B cell (primary cell): ENCODE data around the gene SLC22A12.

Experiments
- CTCF ChIP-seq: fragments of 200-600 bp; IDR thresholded peaks from one replicate; pipeline ENCODE4 v1.8.0; 2022; ENCODE audit warnings: antibody characterized with exemption, mild to moderate bottlenecking
- EZH2 ChIP-seq: IDR thresholded peaks from 2 replicates; pipeline ENCODE4 v1.6.1; 2012; ENCODE audit warnings: borderline replicate concordance, low read depth, mild to moderate bottlenecking, moderate library complexity, low read length; ENCODE audit not compliant: insufficient read depth, poor library complexity, severe bottlenecking

- TF ChIP-seq CTCF: no peak
- no peak for TF ChIP-seq EZH2
Observed at GRCh38 chr11:64593156-64594105, 2.4 kb downstream of the SLC22A12 start.
